Stimulated activated CD4-positive, alpha-beta T cell treated with anti-CD3 and anti-CD28 coated beads, Interleukin-4, amount 100 ng/mL, for 24 hours (primary cell): ENCODE results near the gene C2CD4C.
"Not testable (repeated sequence)": the region's sequence is repeated elsewhere in the genome, so short reads cannot be mapped to it uniquely, and the experiment has no call there.

ENCODE experiments used
- DNase-seq: peaks from one replicate; pipeline ENCODE4 v3.0.0-alpha.2; 2020

C2CD4C gene

DNA sequence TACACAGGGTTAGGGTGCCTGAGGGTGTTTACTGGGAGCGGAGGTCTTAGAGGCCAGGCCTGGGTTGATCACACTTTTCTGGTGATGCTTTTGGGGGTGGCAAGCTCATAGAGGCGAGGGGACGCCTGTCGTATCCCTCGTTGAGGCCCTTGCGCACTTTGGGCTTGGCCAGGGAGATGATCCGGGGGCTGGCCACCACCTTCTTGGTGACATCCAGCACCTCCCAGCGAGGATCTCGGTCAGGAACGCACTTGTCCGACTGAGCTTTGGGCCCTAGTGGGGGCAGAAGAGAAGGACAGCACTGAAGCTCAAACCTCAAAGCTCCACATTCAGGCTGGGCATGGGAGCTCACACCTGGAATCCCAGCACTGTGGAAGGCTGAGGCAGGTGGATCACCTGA, 46.8 kb downstream of the C2CD4C start:
- no peak for DNase-seq

DNA sequence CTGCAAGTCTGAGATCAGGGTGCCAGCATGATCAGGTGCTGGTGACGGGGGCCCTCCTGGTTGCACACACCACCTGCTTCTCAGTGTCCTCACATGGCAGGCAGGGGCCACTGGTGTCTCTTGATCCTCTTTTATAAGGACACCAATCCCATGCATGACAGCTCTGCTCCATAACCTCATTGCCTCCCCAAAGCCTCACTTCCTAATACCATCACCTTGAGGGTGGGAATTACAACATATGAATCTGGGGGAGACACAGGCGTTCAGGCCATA, 49.4 kb downstream of the C2CD4C start:
- DNase-seq = no peak

DNA sequence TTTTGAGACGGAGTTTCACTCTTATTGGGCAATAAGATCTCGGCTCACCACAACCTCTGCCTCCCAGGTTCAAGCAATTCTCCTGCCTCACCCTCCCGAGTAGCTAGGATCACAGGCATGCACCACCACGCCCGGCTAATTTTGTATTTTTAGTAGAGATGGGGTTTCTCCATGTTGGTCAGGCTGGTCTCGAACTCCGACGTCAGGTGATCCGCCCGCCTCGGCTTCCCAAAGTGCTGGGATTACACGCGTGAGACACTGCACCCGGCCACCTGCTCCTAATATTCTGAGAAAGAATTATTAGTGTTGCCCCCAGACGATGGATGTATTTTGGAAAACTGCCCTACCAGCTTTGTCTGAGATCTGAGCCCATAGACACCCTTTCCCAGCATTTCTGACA, 53.4 kb downstream of the C2CD4C start:
- DNase-seq = not testable (repeated sequence)
